HEK293 (cell line): ENCODE measurements around the gene TCF7.
A peak's percentile ranks its signal among the peaks of the same experiment; 100 is the strongest.

ENCODE experiments used
- GLIS1 ChIP-seq: fragments of 450-650 bp; formaldehyde crosslinking; IDR thresholded peaks from 2 replicates; pipeline ENCODE4 v1.5.1; 2016; ENCODE audit warnings: missing biosample characterization, missing genetic modification characterization
- HOXC10 ChIP-seq: sonication (generic); formaldehyde crosslinking; IDR thresholded peaks from 2 replicates; pipeline ENCODE4 v1.8.1; 2023; ENCODE audit warnings: mild to moderate bottlenecking, missing genetic modification reagents
- IKZF3 ChIP-seq: fragments of 450-650 bp; IDR thresholded peaks from 2 replicates; pipeline ENCODE4 v1.5.0; 2018; ENCODE audit warnings: missing biosample characterization, mild to moderate bottlenecking, missing genetic modification characterization, moderate library complexity
- OSR2 ChIP-seq: fragments of 450-650 bp; formaldehyde crosslinking; IDR thresholded peaks from 2 replicates; pipeline ENCODE4 v1.5.1; 2016; ENCODE audit warnings: missing biosample characterization, missing genetic modification characterization
- PRDM2 ChIP-seq: fragments of 450-650 bp; formaldehyde crosslinking; IDR thresholded peaks from 2 replicates; pipeline ENCODE4 v1.5.1; 2016; ENCODE audit warnings: missing biosample characterization, missing genetic modification characterization, borderline replicate concordance
- PRDM6 ChIP-seq: fragments of 450-650 bp; formaldehyde crosslinking; IDR thresholded peaks from 2 replicates; pipeline ENCODE4 v1.5.1; 2017; ENCODE audit warnings: missing biosample characterization, missing genetic modification characterization
- SCRT1 ChIP-seq: fragments of 450-650 bp; formaldehyde crosslinking; IDR thresholded peaks from 2 replicates; pipeline ENCODE4 v1.5.1; 2016; ENCODE audit warnings: missing biosample characterization, missing genetic modification characterization, borderline replicate concordance
- WT1 ChIP-seq: fragments of 450-650 bp; formaldehyde crosslinking; IDR thresholded peaks from 2 replicates; pipeline ENCODE4 v1.5.1; 2016; ENCODE audit warnings: missing biosample characterization, missing genetic modification characterization
- ZBTB21 ChIP-seq: fragments of 450-650 bp; formaldehyde crosslinking; IDR thresholded peaks from 2 replicates; pipeline ENCODE4 v1.5.1; 2017; ENCODE audit warnings: missing biosample characterization, missing genetic modification characterization
- ZFHX2 ChIP-seq: fragments of 450-650 bp; formaldehyde crosslinking; conservative IDR thresholded peaks from 2 replicates; pipeline ENCODE4 v1.5.1; 2016; ENCODE audit warnings: missing biosample characterization, missing genetic modification characterization
- ZNF121 ChIP-seq: fragments of 450-650 bp; formaldehyde crosslinking; IDR thresholded peaks from 2 replicates; pipeline ENCODE4 v1.5.1; 2016; ENCODE audit warnings: missing biosample characterization, missing genetic modification characterization
- ZNF19 ChIP-seq: fragments of 450-650 bp; formaldehyde crosslinking; IDR thresholded peaks from 2 replicates; pipeline ENCODE4; 2016; ENCODE audit warnings: missing biosample characterization, missing genetic modification characterization, low read depth
- ZNF211 ChIP-seq: fragments of 450-650 bp; formaldehyde crosslinking; IDR thresholded peaks from 2 replicates; pipeline ENCODE4 v1.5.1; 2016; ENCODE audit warnings: low read depth, missing biosample characterization, missing genetic modification characterization
- ZNF26 ChIP-seq: fragments of 450-650 bp; formaldehyde crosslinking; IDR thresholded peaks from 2 replicates; pipeline ENCODE4 v1.5.1; 2016; ENCODE audit warnings: missing biosample characterization, missing genetic modification characterization
- ZNF341 ChIP-seq: fragments of 450-650 bp; formaldehyde crosslinking; IDR thresholded peaks from 2 replicates; pipeline ENCODE4; 2016; ENCODE audit warnings: low read depth, missing biosample characterization, missing genetic modification characterization
- ZNF350 ChIP-seq: fragments of 450-650 bp; formaldehyde crosslinking; IDR thresholded peaks from 2 replicates; pipeline ENCODE4 v1.5.0; 2017; ENCODE audit warnings: missing biosample characterization, mild to moderate bottlenecking, missing genetic modification characterization
- ZNF510 ChIP-seq: fragments of 450-650 bp; formaldehyde crosslinking; IDR thresholded peaks from 2 replicates; pipeline ENCODE4 v1.5.1; 2018; ENCODE audit warnings: mild to moderate bottlenecking, missing genetic modification characterization, missing biosample characterization; ENCODE audit not compliant: insufficient replicate concordance
- ZNF518A ChIP-seq: fragments of 450-650 bp; formaldehyde crosslinking; conservative IDR thresholded peaks from 2 replicates; pipeline ENCODE4 v1.5.1; 2016; ENCODE audit warnings: low read depth, missing biosample characterization, missing genetic modification characterization
- ZNF747 ChIP-seq: fragments of 450-650 bp; formaldehyde crosslinking; IDR thresholded peaks from 2 replicates; pipeline ENCODE4 v1.5.1; 2016; ENCODE audit warnings: missing biosample characterization, missing genetic modification characterization
- ZSCAN30 ChIP-seq: fragments of 450-650 bp; IDR thresholded peaks from 2 replicates; pipeline ENCODE4 v1.5.1; 2018; ENCODE audit warnings: missing biosample characterization, mild to moderate bottlenecking, missing genetic modification characterization, moderate library complexity
- ZSCAN4 ChIP-seq: fragments of 450-650 bp; formaldehyde crosslinking; IDR thresholded peaks from 2 replicates; pipeline ENCODE4 v1.5.1; 2017; ENCODE audit warnings: missing biosample characterization, missing genetic modification characterization

The TCF7 gene

GRCh38 chr5:134175921-134176510 is 61.5 kb downstream of the TCF7 start (continued):
- TF ChIP-seq PRDM6 (tag by site-specific recombination) = no peak
- TF ChIP-seq ZNF341 = no peak
- TF ChIP-seq HOXC10 (CRISPR knock-in tag) = no peak
- TF ChIP-seq ZFHX2 (tag by site-specific recombination) = peak; percentile 88
- no peak for TF ChIP-seq ZNF121 (tag by site-specific recombination)
- TF ChIP-seq ZBTB21 (tag by site-specific recombination) = 0 out of 2 replicates have a peak, but pooled peaks have one; percentile 7
- no peak for TF ChIP-seq WT1 (tag by site-specific recombination)
- TF ChIP-seq IKZF3 (tag by site-specific recombination) = no peak
- TF ChIP-seq ZNF26 (tag by site-specific recombination) = no peak
- TF ChIP-seq PRDM2 = no peak
- no peak for TF ChIP-seq ZNF518A (tag by site-specific recombination)
- TF ChIP-seq ZSCAN4 = no peak
- peak; percentile 45 for TF ChIP-seq GLIS1 (tag by site-specific recombination)
- TF ChIP-seq ZSCAN30 (tag by site-specific recombination) = no peak
- no peak for TF ChIP-seq ZNF747
- TF ChIP-seq ZNF350 (tag by site-specific recombination) = no peak
- no peak for TF ChIP-seq ZNF510 (tag by site-specific recombination)
- no peak for TF ChIP-seq ZNF211 (tag by site-specific recombination)
- TF ChIP-seq OSR2 (tag by site-specific recombination) = no peak
- no peak for TF ChIP-seq SCRT1
- TF ChIP-seq ZNF19 = no peak
